ENCODE results near the gene ZNF407.

Gene ZNF407

GRCh38 chr18:75034937-75035336 lies 437.3 kb downstream of the ZNF407 start:
- no peak overlapping the region for H3K27ac Mint-ChIP-seq (ENCODE audit: low read depth)
- no peaks in the 10 kb centered on the region for H3K36me3 Mint-ChIP-seq (ENCODE audit: insufficient read depth)
- peaks cover 15% of the 10 kb centered on the region for H3K4me1 Mint-ChIP-seq
- ATAC-seq (replicated peaks; ENCODE audit: extremely low read depth, poor library complexity, severe bottlenecking), result no peak
- DNase-seq (ENCODE audit: low spot score in 2 of 2), result no peak
- H3K27me3 Mint-ChIP-seq, result no peaks in the 10 kb centered on the region
- no peaks in the 10 kb centered on the region for H3K9me3 Mint-ChIP-seq
- no peak overlapping the region for H3K4me3 Mint-ChIP-seq

GRCh38 chr18:75035928-75036327 lies 438.3 kb downstream of the ZNF407 start:
- Mint-ChIP-seq H3K27ac (ENCODE audit: low read depth) (no peak overlapping the region), H3K4me1 (peaks cover 7% of the 10 kb centered on the region), H3K36me3 (ENCODE audit: insufficient read depth) (no peaks in the 10 kb centered on the region), H3K4me3 (no peak overlapping the region), H3K9me3 (no peaks in the 10 kb centered on the region), H3K27me3 (no peaks in the 10 kb centered on the region)
- DNase-seq (ENCODE audit: low spot score in 2 of 2) (no peak), ATAC-seq (replicated peaks; ENCODE audit: extremely low read depth, poor library complexity, severe bottlenecking) (no peak)

- peak overlapping the region; percentile 49 for H3K27ac Mint-ChIP-seq (ENCODE audit: low read depth)
- no peaks in the 10 kb centered on the region for H3K27me3 Mint-ChIP-seq
- no peaks in the 10 kb centered on the region for H3K9me3 Mint-ChIP-seq
- peaks cover 6% of the 10 kb centered on the region for H3K4me1 Mint-ChIP-seq
- ATAC-seq (replicated peaks; ENCODE audit: extremely low read depth, poor library complexity, severe bottlenecking) (peak; percentile 76), DNase-seq (ENCODE audit: low spot score in 2 of 2) (no peak)
- H3K36me3 Mint-ChIP-seq (ENCODE audit: insufficient read depth), result no peaks in the 10 kb centered on the region
- no peak overlapping the region for H3K4me3 Mint-ChIP-seq
Measured at GRCh38 chr18:75036917-75037688, 439.4 kb downstream of the ZNF407 start.

- Mint-ChIP-seq H3K27me3 (no peaks in the 10 kb centered on the region), H3K27ac (ENCODE audit: low read depth) (no peak overlapping the region), H3K4me1 (peaks cover 6% of the 10 kb centered on the region), H3K9me3 (no peaks in the 10 kb centered on the region), H3K4me3 (no peak overlapping the region), H3K36me3 (ENCODE audit: insufficient read depth) (no peaks in the 10 kb centered on the region)
- DNase-seq (ENCODE audit: low spot score in 2 of 2) (no peak), ATAC-seq (replicated peaks; ENCODE audit: extremely low read depth, poor library complexity, severe bottlenecking) (peak; percentile 30)
Measured at GRCh38 chr18:75037689-75037955, 440.0 kb downstream of the ZNF407 start.

- no peak for DNase-seq (ENCODE audit: low spot score in 2 of 2)
- Mint-ChIP-seq H3K36me3 (ENCODE audit: insufficient read depth) (peaks cover 2% of the 10 kb centered on the region), H3K4me3 (no peak overlapping the region), H3K27me3 (no peaks in the 10 kb centered on the region), H3K9me3 (no peaks in the 10 kb centered on the region), H3K4me1 (no peaks in the 10 kb centered on the region), H3K27ac (ENCODE audit: low read depth) (no peak overlapping the region)
- no peak for ATAC-seq (replicated peaks; ENCODE audit: extremely low read depth, poor library complexity, severe bottlenecking)
Measured at GRCh38 chr18:75041586-75041985, 443.9 kb downstream of the ZNF407 start.

GRCh38 chr18:75043478-75043877 lies 445.8 kb downstream of the ZNF407 start:
- Mint-ChIP-seq H3K4me3 (no peak overlapping the region), H3K36me3 (ENCODE audit: insufficient read depth) (peaks cover 2% of the 10 kb centered on the region), H3K4me1 (no peaks in the 10 kb centered on the region), H3K9me3 (no peaks in the 10 kb centered on the region), H3K27me3 (no peaks in the 10 kb centered on the region), H3K27ac (ENCODE audit: low read depth) (no peak overlapping the region)
- DNase-seq (ENCODE audit: low spot score in 2 of 2), result no peak
- no peak for ATAC-seq (replicated peaks; ENCODE audit: extremely low read depth, poor library complexity, severe bottlenecking)

- no peak overlapping the region for H3K4me3 Mint-ChIP-seq
- peaks cover 2% of the 10 kb centered on the region for H3K36me3 Mint-ChIP-seq (ENCODE audit: insufficient read depth)
- no peaks in the 10 kb centered on the region for H3K9me3 Mint-ChIP-seq
- H3K27me3 Mint-ChIP-seq, result no peaks in the 10 kb centered on the region
- H3K4me1 Mint-ChIP-seq, result no peaks in the 10 kb centered on the region
- no peak for DNase-seq (ENCODE audit: low spot score in 2 of 2)
- H3K27ac Mint-ChIP-seq (ENCODE audit: low read depth), result no peak overlapping the region
- ATAC-seq (replicated peaks; ENCODE audit: extremely low read depth, poor library complexity, severe bottlenecking), result no peak
Measured at GRCh38 chr18:75044296-75044695, 446.6 kb downstream of the ZNF407 start.

GRCh38 chr18:75044791-75045190 lies 447.1 kb downstream of the ZNF407 start:
- peaks cover 2% of the 10 kb centered on the region for H3K36me3 Mint-ChIP-seq (ENCODE audit: insufficient read depth)
- H3K9me3 Mint-ChIP-seq, result no peaks in the 10 kb centered on the region
- DNase-seq (ENCODE audit: low spot score in 2 of 2) (no peak), ATAC-seq (replicated peaks; ENCODE audit: extremely low read depth, poor library complexity, severe bottlenecking) (no peak)
- no peaks in the 10 kb centered on the region for H3K4me1 Mint-ChIP-seq
- no peak overlapping the region for H3K27ac Mint-ChIP-seq (ENCODE audit: low read depth)
- no peaks in the 10 kb centered on the region for H3K27me3 Mint-ChIP-seq
- H3K4me3 Mint-ChIP-seq, result no peak overlapping the region

- H3K4me1 Mint-ChIP-seq, result no peaks in the 10 kb centered on the region
- no peaks in the 10 kb centered on the region for H3K9me3 Mint-ChIP-seq
- H3K27me3 Mint-ChIP-seq, result no peaks in the 10 kb centered on the region
- peaks cover 2% of the 10 kb centered on the region for H3K36me3 Mint-ChIP-seq (ENCODE audit: insufficient read depth)
- ATAC-seq (replicated peaks; ENCODE audit: extremely low read depth, poor library complexity, severe bottlenecking) (no peak), DNase-seq (ENCODE audit: low spot score in 2 of 2) (no peak)
- H3K27ac Mint-ChIP-seq (ENCODE audit: low read depth), result no peak overlapping the region
- H3K4me3 Mint-ChIP-seq, result no peak overlapping the region
Measured at GRCh38 chr18:75045272-75045671, 447.6 kb downstream of the ZNF407 start.

GRCh38 chr18:75047240-75047961 lies 449.7 kb downstream of the ZNF407 start:
- DNase-seq (ENCODE audit: low spot score in 2 of 2) (no peak), ATAC-seq (replicated peaks; ENCODE audit: extremely low read depth, poor library complexity, severe bottlenecking) (no peak)
- H3K4me3 Mint-ChIP-seq, result no peak overlapping the region
- H3K4me1 Mint-ChIP-seq, result no peaks in the 10 kb centered on the region
- peaks cover 2% of the 10 kb centered on the region for H3K36me3 Mint-ChIP-seq (ENCODE audit: insufficient read depth)
- H3K9me3 Mint-ChIP-seq, result no peaks in the 10 kb centered on the region
- H3K27ac Mint-ChIP-seq (ENCODE audit: low read depth), result no peak overlapping the region
- H3K27me3 Mint-ChIP-seq, result no peaks in the 10 kb centered on the region

- no peak for ATAC-seq (replicated peaks; ENCODE audit: extremely low read depth, poor library complexity, severe bottlenecking)
- no peaks in the 10 kb centered on the region for H3K9me3 Mint-ChIP-seq
- H3K27me3 Mint-ChIP-seq, result no peaks in the 10 kb centered on the region
Measured at GRCh38 chr18:75048776-75049454, 451.2 kb downstream of the ZNF407 start.

GRCh38 chr18:75049455-75049789 lies 451.8 kb downstream of the ZNF407 start:
- no peak overlapping the region for H3K4me3 Mint-ChIP-seq
- no peaks in the 10 kb centered on the region for H3K27me3 Mint-ChIP-seq
- H3K9me3 Mint-ChIP-seq, result no peaks in the 10 kb centered on the region

More at GRCh38 chr18:75048776-75049454, 451.2 kb downstream of the ZNF407 start:
- no peak for DNase-seq (ENCODE audit: low spot score in 2 of 2)
- no peak overlapping the region for H3K4me3 Mint-ChIP-seq
- H3K4me1 Mint-ChIP-seq, result peaks cover under 1% of the 10 kb centered on the region
- H3K27ac Mint-ChIP-seq (ENCODE audit: low read depth), result no peak overlapping the region
- no peaks in the 10 kb centered on the region for H3K36me3 Mint-ChIP-seq (ENCODE audit: insufficient read depth)

GRCh38 chr18:75051757-75052156 lies 454.1 kb downstream of the ZNF407 start:
- no peaks in the 10 kb centered on the region for H3K27me3 Mint-ChIP-seq
- H3K4me1 Mint-ChIP-seq, result peaks cover 6% of the 10 kb centered on the region
- ATAC-seq (replicated peaks; ENCODE audit: extremely low read depth, poor library complexity, severe bottlenecking), result no peak
- H3K36me3 Mint-ChIP-seq (ENCODE audit: insufficient read depth), result peaks cover 2% of the 10 kb centered on the region
- no peak for DNase-seq (ENCODE audit: low spot score in 2 of 2)
- no peak overlapping the region for H3K4me3 Mint-ChIP-seq
- H3K27ac Mint-ChIP-seq (ENCODE audit: low read depth), result no peak overlapping the region
- no peaks in the 10 kb centered on the region for H3K9me3 Mint-ChIP-seq

More at GRCh38 chr18:75049455-75049789, 451.8 kb downstream of the ZNF407 start:
- H3K27ac Mint-ChIP-seq (ENCODE audit: low read depth), result no peak overlapping the region
- DNase-seq (ENCODE audit: low spot score in 2 of 2) (no peak), ATAC-seq (replicated peaks; ENCODE audit: extremely low read depth, poor library complexity, severe bottlenecking) (no peak)
- H3K4me1 Mint-ChIP-seq, result peaks cover 6% of the 10 kb centered on the region
- H3K36me3 Mint-ChIP-seq (ENCODE audit: insufficient read depth), result no peaks in the 10 kb centered on the region

Data from central memory CD8-positive, alpha-beta T cell (primary cell).